Measurements from ENCODE around the gene CAPZB. TPM values are rescaled to one million over a fixed set of nuclear protein-coding genes. Genes with fewer than 3 reads are reported as not detected.
A peak's percentile ranks its signal among the peaks of the same experiment; 100 is the strongest.

Gene CAPZB
- total and polyA plus RNA-seq, 7 donors = 128 to 454 (median 214) TPM

- TF ChIP-seq EP300 (IDR thresholded peaks at IDR 0.05) (no peak), POLR2A (IDR thresholded peaks at IDR 0.05) (no peak), POLR2AphosphoS5 (IDR thresholded peaks at IDR 0.05) (peak in 2 of 4 donors; percentile 9 to 24), CTCF (IDR thresholded peaks at IDR 0.05) (peak; percentile 10 to 42 (median 22))
- Histone ChIP-seq H3K27me3 (no peaks in the 10 kb centered on the region), H3K9me3 (no peaks in the 10 kb centered on the region), H3K4me1 (peaks cover 0 to 99% (median 89%) of the 10 kb centered on the region in 4 donors), H3K4me3 (no peak overlapping the region), H3K27ac (peak overlapping the region; percentile 68 to 98 (median 91)), H3K36me3 (peaks cover 0 to 4% (median 0%) of the 10 kb centered on the region in 4 donors)
- DNase-seq = no peak
- WGBS, 2 donors = 84 to 87% methylated on average over 10 of the region's 10 CpGs
- intact Hi-C loops (cut with DNase I) = no loop called here
Observed at GRCh38 chr1:19405195-19405760, 80.1 kb downstream of the CAPZB start.

- H3K36me3 ChIP-seq = peaks cover 0 to 4% (median 0%) of the 10 kb centered on the region in 4 donors
- intact Hi-C loops (cut with DNase I) = no loop called here
- DNase-seq = no peak
- no peak for TF ChIP-seq EP300 (IDR thresholded peaks at IDR 0.05)
- no peak for TF ChIP-seq POLR2AphosphoS5 (IDR thresholded peaks at IDR 0.05)
- no peak for TF ChIP-seq POLR2A (IDR thresholded peaks at IDR 0.05)
- TF ChIP-seq CTCF (IDR thresholded peaks at IDR 0.05) = no peak
- 95 to 96% methylated on average over 5 of the region's 5 CpGs for WGBS, 2 donors
- no peaks in the 10 kb centered on the region for H3K27me3 ChIP-seq
- H3K27ac ChIP-seq = peak overlapping the region; percentile 68 to 98 (median 91)
- H3K4me1 ChIP-seq = peaks cover 0 to 100% (median 94%) of the 10 kb centered on the region in 4 donors
- H3K4me3 ChIP-seq = no peak overlapping the region
- H3K9me3 ChIP-seq = no peaks in the 10 kb centered on the region
Observed at GRCh38 chr1:19404748-19405147, 80.6 kb downstream of the CAPZB start.

GRCh38 chr1:19403256-19403655 lies 82.1 kb downstream of the CAPZB start:
- intact Hi-C loops (cut with DNase I) = no loop called here
- Histone ChIP-seq H3K4me1 (peaks cover 0 to 100% (median 99%) of the 10 kb centered on the region in 4 donors), H3K27ac (peak overlapping the region; percentile 68 to 98 (median 91)), H3K36me3 (peaks cover 0 to 3% (median 0%) of the 10 kb centered on the region in 4 donors), H3K9me3 (no peaks in the 10 kb centered on the region), H3K4me3 (no peak overlapping the region), H3K27me3 (no peaks in the 10 kb centered on the region)
- 75 to 81% methylated on average over 5 of the region's 5 CpGs for WGBS, 2 donors
- DNase-seq = peak; percentile 55
- no peak for TF ChIP-seq CTCF (IDR thresholded peaks at IDR 0.05)
- no peak for TF ChIP-seq POLR2A (IDR thresholded peaks at IDR 0.05)

GRCh38 chr1:19402031-19402813 lies 83.1 kb downstream of the CAPZB start:
- peaks cover 0 to 98% (median 97%) of the 10 kb centered on the region in 4 donors for H3K4me1 ChIP-seq

More at GRCh38 chr1:19402031-19402813, 83.1 kb downstream of the CAPZB start:
- H3K36me3 ChIP-seq = no peaks in the 10 kb centered on the region
- H3K27ac ChIP-seq = peak overlapping the region; percentile 68 to 98 (median 91)
- no peaks in the 10 kb centered on the region for H3K9me3 ChIP-seq
- H3K27me3 ChIP-seq = no peaks in the 10 kb centered on the region
- intact Hi-C loops (cut with DNase I) = no loop called here
- no peak for TF ChIP-seq POLR2AphosphoS5 (IDR thresholded peaks at IDR 0.05)
- TF ChIP-seq EP300 (IDR thresholded peaks at IDR 0.05) = no peak
- TF ChIP-seq CTCF (IDR thresholded peaks at IDR 0.05) = no peak
- TF ChIP-seq POLR2A (IDR thresholded peaks at IDR 0.05) = no peak
- DNase-seq = peak; percentile 61
- 86% methylated on average over 7 of the region's 7 CpGs for WGBS, 2 donors
- H3K4me3 ChIP-seq = no peak overlapping the region

Measured in sigmoid colon (tissue), 7 donors.